HG02642 (cell line): Measurements from ENCODE around the gene TFR2.

Experiments
- ATAC-seq: cut with Tn5 transposase; IDR thresholded peaks from one replicate; pipeline ENCODE4 v1.9.1; 2021; ENCODE audit warnings: mild to moderate bottlenecking; ENCODE audit not compliant: unreplicated experiment, poor library complexity

The TFR2 gene

GRCh38 chr7:100575746-100576383, 65.5 kb downstream of the TFR2 start:
- no peak for ATAC-seq

DNA sequence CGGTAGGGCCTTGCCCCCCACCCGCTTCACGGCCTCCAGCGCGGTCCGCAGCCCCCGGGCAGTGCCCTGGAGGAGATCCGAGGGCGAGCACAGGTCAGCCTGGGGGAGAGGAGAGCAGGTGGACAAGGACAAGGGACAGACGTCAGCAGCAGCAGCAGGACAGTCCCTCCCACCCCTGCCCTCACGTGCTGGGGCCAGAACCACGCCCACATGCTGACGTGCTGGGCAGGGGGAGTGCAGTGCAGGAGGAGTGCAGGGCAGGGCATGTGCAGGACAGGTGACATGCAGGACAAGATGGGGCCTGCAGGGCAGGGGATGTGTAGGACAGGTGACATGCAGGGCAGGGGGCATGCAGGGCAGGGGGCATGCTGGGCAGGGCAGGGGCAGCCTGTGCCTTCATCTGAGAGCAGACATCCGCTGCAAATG, 66.1 kb downstream of the TFR2 start:
- no peak for ATAC-seq

- no peak for ATAC-seq
Observed at GRCh38 chr7:100574362-100575205, 66.8 kb downstream of the TFR2 start.

DNA sequence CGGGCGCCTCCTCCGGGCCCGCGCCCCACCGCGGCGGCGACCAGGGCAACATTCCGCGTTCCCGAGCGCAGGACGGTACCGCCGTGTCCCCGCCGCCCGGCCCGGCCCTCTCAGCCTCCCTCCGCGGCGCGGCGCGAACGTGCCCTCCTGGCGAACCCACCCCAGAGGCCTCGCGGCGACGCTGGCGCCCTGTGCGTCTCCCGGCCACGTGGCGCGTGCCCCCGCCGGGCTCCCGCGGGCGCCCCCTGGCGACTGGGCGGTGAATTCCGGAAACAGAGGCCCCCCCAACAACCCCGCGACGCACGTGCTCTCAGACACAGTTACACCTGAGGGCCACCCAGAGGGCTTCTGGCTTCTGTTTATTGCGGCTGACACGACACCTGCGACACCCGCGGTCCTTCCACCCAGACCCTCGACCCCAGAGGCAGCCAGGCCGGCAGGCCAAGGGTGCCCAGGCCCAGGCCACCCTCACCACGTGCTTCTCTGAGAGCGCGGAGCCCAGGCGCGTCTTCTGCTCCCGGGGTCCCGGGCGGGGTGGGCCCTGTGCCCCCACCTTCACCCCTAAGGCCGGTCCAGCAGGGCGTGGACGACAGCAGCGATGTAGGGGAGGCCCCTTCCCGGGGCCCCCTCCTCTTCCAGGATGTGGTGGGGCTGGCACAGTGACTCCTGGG, 67.5 kb downstream of the TFR2 start, which contains the start of gene SAP25:
SAP25 (minus strand) TSS at position 210 of the 671 bp plus-strand sequence; CDS start at position 52, 158 bp downstream.
- no peak for ATAC-seq

GRCh38 chr7:100572949-100573675, 68.2 kb downstream of the TFR2 start:
- ATAC-seq: no peak

DNA sequence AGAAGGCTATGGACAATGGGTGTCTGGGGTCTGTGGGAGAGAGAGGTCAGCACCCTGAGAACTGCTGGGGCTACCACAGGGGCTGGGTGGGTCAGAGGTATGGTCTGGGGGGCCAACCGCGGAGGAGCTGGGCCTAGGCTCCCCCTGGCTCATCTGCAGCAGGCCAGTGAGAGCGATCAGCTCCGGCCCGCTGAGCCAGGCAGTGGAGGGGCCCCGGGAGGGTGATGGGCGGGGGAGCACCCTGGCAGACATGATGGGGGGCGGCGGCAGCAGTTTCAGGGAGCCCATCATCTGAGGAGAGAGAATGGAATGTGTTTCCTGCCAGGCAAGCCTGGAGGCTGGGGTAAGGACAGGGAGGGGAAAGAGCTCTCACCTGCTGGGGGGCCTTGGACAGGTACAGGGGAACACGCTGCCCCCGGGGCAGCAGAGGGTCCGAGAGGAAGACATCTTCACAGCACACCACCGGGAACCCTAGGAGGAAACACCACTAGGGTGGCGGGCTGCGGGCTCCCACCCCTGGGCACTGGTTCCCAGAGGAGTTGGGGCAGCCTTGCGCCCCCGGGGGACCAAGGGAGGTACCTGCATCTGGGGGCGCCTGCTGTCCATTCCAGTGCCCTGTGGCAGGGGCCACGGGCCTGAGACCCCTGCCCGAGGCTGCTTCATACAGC, 68.9 kb downstream of the TFR2 start:
- ATAC-seq: no peak

DNA sequence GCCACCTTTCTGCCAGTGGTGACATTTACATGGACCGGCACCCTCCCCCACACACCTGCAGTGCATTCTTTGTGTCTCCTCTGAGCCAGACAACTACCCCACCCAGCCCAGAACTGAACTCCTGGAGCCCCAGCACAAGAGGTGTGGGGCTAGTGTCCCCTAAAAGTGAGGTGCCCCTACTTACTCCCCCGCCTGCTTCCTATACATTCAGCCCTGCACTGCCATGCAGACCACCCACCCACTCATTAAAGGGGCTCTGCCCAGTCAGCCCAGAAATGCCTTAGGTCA, 69.6 kb downstream of the TFR2 start:
- no peak for ATAC-seq

- ATAC-seq: no peak
Observed at GRCh38 chr7:100570954-100571828, 70.2 kb downstream of the TFR2 start.
